Measurements from ENCODE around the gene ZNF526. TPM values are rescaled to one million over a fixed set of nuclear protein-coding genes. Genes with fewer than 3 reads are reported as not detected.

The ZNF526 gene
- polyA plus RNA-seq, 3 donors = 0.96 to 3.4 (median 1.3) TPM

- Mint-ChIP-seq H3K36me3 (peaks cover 33 to 50% of the 10 kb centered on the region in 2 donors), H3K27me3 (ENCODE audit: low read depth in 3 of 3) (peaks cover 0 to 6% (median 0%) of the 10 kb centered on the region in 3 donors), H3K4me3 (no peak overlapping the region), H3K27ac (peak overlapping the region in 1 of 7 donors; percentile 99), H3K9me3 (peaks cover 0 to 2% (median 0%) of the 10 kb centered on the region in 7 donors), H3K4me1 (peaks cover 50% of the 10 kb centered on the region)
- Histone ChIP-seq H3K79me2 (ENCODE audit: insufficient read depth, low read length) (peaks cover 72% of the 10 kb centered on the region), H3K9me3 (replicated peaks in 1 of 2; ENCODE audit: control insufficient read depth in 1 of 2, insufficient read depth in 1 of 2, low read length in 2 of 2) (no peaks in the 10 kb centered on the region), H3K4me1 (ENCODE audit: control insufficient read depth in 1 of 2, insufficient read depth in 2 of 2, low read length in 2 of 2) (peaks cover 38 to 52% of the 10 kb centered on the region in 2 donors), H3K9ac (ENCODE audit: insufficient read depth, low read length, poor library complexity, severe bottlenecking) (no peak overlapping the region), H3K36me3 (replicated peaks in 1 of 2; ENCODE audit: control insufficient read depth in 1 of 2, insufficient read depth in 2 of 2, low read length in 2 of 2) (peaks cover 36 to 49% of the 10 kb centered on the region in 2 donors), H3K27me3 (ENCODE audit: control insufficient read depth in 2 of 2, insufficient read depth in 2 of 2, low read length in 2 of 2) (no peaks in the 10 kb centered on the region), H2AFZ (ENCODE audit: insufficient read depth, low read depth, low read length, poor library complexity, severe bottlenecking) (no peak overlapping the region), H4K20me1 (ENCODE audit: insufficient read depth, low read length) (peaks cover 39% of the 10 kb centered on the region), H3K4me3 (replicated peaks in 1 of 3; ENCODE audit: low read depth in 2 of 3, low read length in 3 of 3) (no peak overlapping the region), H3K4me2 (replicated peaks; ENCODE audit: extremely low read depth, low read length, poor library complexity, severe bottlenecking) (no peak overlapping the region), H3K27ac (ENCODE audit: low read depth in 1 of 2, low read length in 2 of 2) (peak overlapping the region in 1 of 2 donors; percentile 95)
- TF ChIP-seq, protein P1, sequence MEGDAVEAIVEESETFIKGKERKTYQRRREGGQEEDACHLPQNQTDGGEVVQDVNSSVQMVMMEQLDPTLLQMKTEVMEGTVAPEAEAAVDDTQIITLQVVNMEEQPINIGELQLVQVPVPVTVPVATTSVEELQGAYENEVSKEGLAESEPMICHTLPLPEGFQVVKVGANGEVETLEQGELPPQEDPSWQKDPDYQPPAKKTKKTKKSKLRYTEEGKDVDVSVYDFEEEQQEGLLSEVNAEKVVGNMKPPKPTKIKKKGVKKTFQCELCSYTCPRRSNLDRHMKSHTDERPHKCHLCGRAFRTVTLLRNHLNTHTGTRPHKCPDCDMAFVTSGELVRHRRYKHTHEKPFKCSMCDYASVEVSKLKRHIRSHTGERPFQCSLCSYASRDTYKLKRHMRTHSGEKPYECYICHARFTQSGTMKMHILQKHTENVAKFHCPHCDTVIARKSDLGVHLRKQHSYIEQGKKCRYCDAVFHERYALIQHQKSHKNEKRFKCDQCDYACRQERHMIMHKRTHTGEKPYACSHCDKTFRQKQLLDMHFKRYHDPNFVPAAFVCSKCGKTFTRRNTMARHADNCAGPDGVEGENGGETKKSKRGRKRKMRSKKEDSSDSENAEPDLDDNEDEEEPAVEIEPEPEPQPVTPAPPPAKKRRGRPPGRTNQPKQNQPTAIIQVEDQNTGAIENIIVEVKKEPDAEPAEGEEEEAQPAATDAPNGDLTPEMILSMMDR (IDR thresholded peaks at IDR 0.05) = no peak
- intact Hi-C loops (cut with micrococcal nuclease) = no loop called here
- WGBS (ENCODE audit: insufficient coverage) = 78% methylated on average over 30 of the region's 35 CpGs
- DNase-seq = no peak
Observed at GRCh38 chr19:42271861-42272534, 51.9 kb downstream of the ZNF526 start.

DNA sequence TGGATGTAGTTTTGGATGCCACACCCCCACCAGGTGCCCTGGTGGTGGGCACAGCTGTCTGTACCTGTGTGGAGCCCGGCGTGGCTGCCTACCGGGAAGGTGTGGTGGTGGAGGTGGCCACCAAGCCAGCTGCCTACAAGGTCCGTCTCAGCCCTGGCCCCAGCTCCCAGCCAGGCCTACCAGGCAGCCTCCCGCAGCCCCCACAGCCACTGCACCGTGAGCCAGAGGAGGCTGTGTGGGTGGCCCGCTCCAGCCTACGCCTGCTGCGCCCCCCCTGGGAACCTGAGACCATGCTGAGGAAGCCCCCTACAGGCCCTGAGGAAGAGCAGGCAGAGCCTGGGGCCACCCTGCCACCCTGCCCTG, 52.4 kb downstream of the ZNF526 start:
- Histone ChIP-seq H4K20me1 (ENCODE audit: insufficient read depth, low read length) (peaks cover 42% of the 10 kb centered on the region), H3K79me2 (ENCODE audit: insufficient read depth, low read length) (peaks cover 76% of the 10 kb centered on the region), H3K4me1 (ENCODE audit: control insufficient read depth in 1 of 2, insufficient read depth in 2 of 2, low read length in 2 of 2) (peaks cover 35 to 48% of the 10 kb centered on the region in 2 donors), H3K4me2 (replicated peaks; ENCODE audit: extremely low read depth, low read length, poor library complexity, severe bottlenecking) (no peak overlapping the region), H3K9me3 (replicated peaks in 1 of 2; ENCODE audit: control insufficient read depth in 1 of 2, insufficient read depth in 1 of 2, low read length in 2 of 2) (no peaks in the 10 kb centered on the region), H3K27ac (ENCODE audit: low read depth in 1 of 2, low read length in 2 of 2) (no peak overlapping the region), H3K36me3 (replicated peaks in 1 of 2; ENCODE audit: control insufficient read depth in 1 of 2, insufficient read depth in 2 of 2, low read length in 2 of 2) (peaks cover 38 to 52% of the 10 kb centered on the region in 2 donors), H3K27me3 (ENCODE audit: control insufficient read depth in 2 of 2, insufficient read depth in 2 of 2, low read length in 2 of 2) (no peaks in the 10 kb centered on the region), H3K4me3 (replicated peaks in 1 of 3; ENCODE audit: low read depth in 2 of 3, low read length in 3 of 3) (no peak overlapping the region), H3K9ac (ENCODE audit: insufficient read depth, low read length, poor library complexity, severe bottlenecking) (no peak overlapping the region), H2AFZ (ENCODE audit: insufficient read depth, low read depth, low read length, poor library complexity, severe bottlenecking) (no peak overlapping the region)
- WGBS (ENCODE audit: insufficient coverage) = 98% methylated on average over 9 of the region's 9 CpGs
- DNase-seq = no peak
- H3K27me3 Mint-ChIP-seq (ENCODE audit: low read depth in 3 of 3) = peaks cover 0 to 6% (median 0%) of the 10 kb centered on the region in 3 donors
- TF ChIP-seq, protein P1 (IDR thresholded peaks at IDR 0.05) = no peak
- peaks cover 0 to 2% (median 0%) of the 10 kb centered on the region in 7 donors for H3K9me3 Mint-ChIP-seq
- H3K4me3 Mint-ChIP-seq = no peak overlapping the region
- peaks cover 35 to 55% of the 10 kb centered on the region in 2 donors for H3K36me3 Mint-ChIP-seq
- intact Hi-C loops (cut with micrococcal nuclease) = no loop called here
- no peak overlapping the region for H3K27ac Mint-ChIP-seq
- peaks cover 48% of the 10 kb centered on the region for H3K4me1 Mint-ChIP-seq
